ENCODE results near the gene USP40.

Gene USP40

GRCh38 chr2:233497692-233498091, 68.9 kb downstream of the USP40 start:
- TF ChIP-seq TAF1 (IDR thresholded peaks at IDR 0.05; ENCODE audit: borderline replicate concordance, insufficient read depth, low read length) (no peak), POLR2AphosphoS5 (IDR thresholded peaks at IDR 0.05; ENCODE audit: low read depth, low read length) (no peak)

- TF ChIP-seq FOXP2 (optimal IDR thresholded peaks at IDR 0.05; ENCODE audit: borderline replicate concordance, extremely low read depth, extremely low read length, insufficient read depth) (no peak), SIN3A (IDR thresholded peaks at IDR 0.05; ENCODE audit: borderline replicate concordance, insufficient read depth, low read length) (no peak), POLR2AphosphoS5 (IDR thresholded peaks at IDR 0.05; ENCODE audit: low read depth, low read length) (no peak), TAF1 (IDR thresholded peaks at IDR 0.05; ENCODE audit: borderline replicate concordance, insufficient read depth, low read length) (no peak), REST (IDR thresholded peaks at IDR 0.05; ENCODE audit: insufficient read depth in 1 of 2, low read depth in 2 of 2, low read length in 2 of 2) (no peak)
Measured at GRCh38 chr2:233495503-233496496, 70.8 kb downstream of the USP40 start.

- TF ChIP-seq POLR2AphosphoS5 (IDR thresholded peaks at IDR 0.05; ENCODE audit: low read depth, low read length) (no peak), TAF1 (IDR thresholded peaks at IDR 0.05; ENCODE audit: borderline replicate concordance, insufficient read depth, low read length) (no peak), REST (IDR thresholded peaks at IDR 0.05; ENCODE audit: insufficient read depth in 1 of 2, low read depth in 2 of 2, low read length in 2 of 2) (no peak), FOXP2 (optimal IDR thresholded peaks at IDR 0.05; ENCODE audit: borderline replicate concordance, extremely low read depth, extremely low read length, insufficient read depth) (no peak), SIN3A (IDR thresholded peaks at IDR 0.05; ENCODE audit: borderline replicate concordance, insufficient read depth, low read length) (no peak)
Measured at GRCh38 chr2:233492751-233493150, 73.8 kb downstream of the USP40 start.

GRCh38 chr2:233492078-233492477, 74.5 kb downstream of the USP40 start:
- TF ChIP-seq SIN3A (IDR thresholded peaks at IDR 0.05; ENCODE audit: borderline replicate concordance, insufficient read depth, low read length) (no peak), TAF1 (IDR thresholded peaks at IDR 0.05; ENCODE audit: borderline replicate concordance, insufficient read depth, low read length) (no peak), FOXP2 (optimal IDR thresholded peaks at IDR 0.05; ENCODE audit: borderline replicate concordance, extremely low read depth, extremely low read length, insufficient read depth) (no peak), POLR2AphosphoS5 (IDR thresholded peaks at IDR 0.05; ENCODE audit: low read depth, low read length) (no peak), REST (IDR thresholded peaks at IDR 0.05; ENCODE audit: insufficient read depth in 1 of 2, low read depth in 2 of 2, low read length in 2 of 2) (no peak)

GRCh38 chr2:233491326-233491725, 75.3 kb downstream of the USP40 start:
- no peak for TF ChIP-seq SIN3A (IDR thresholded peaks at IDR 0.05; ENCODE audit: borderline replicate concordance, insufficient read depth, low read length)
- no peak for TF ChIP-seq POLR2AphosphoS5 (IDR thresholded peaks at IDR 0.05; ENCODE audit: low read depth, low read length)
- no peak for TF ChIP-seq REST (IDR thresholded peaks at IDR 0.05; ENCODE audit: insufficient read depth in 1 of 2, low read depth in 2 of 2, low read length in 2 of 2)

Data from PFSK-1 (cell line).